Mesendoderm (in vitro differentiated cells): ENCODE data around the gene MAIP1.

Experiments used
- DNase-seq: peaks from one replicate; pipeline ENCODE4 v3.0.0; 2013
- H2AK5ac ChIP-seq: 2 replicates; pipeline ENCODE4 v1.6.1; 2013; ENCODE audit warnings: low read length, inconsistent platforms
- H2BK120ac ChIP-seq: 2 replicates; pipeline ENCODE4 v1.6.1; 2013; ENCODE audit warnings: low read depth, mild to moderate bottlenecking, low read length, moderate library complexity, mixed read lengths
- H2BK15ac ChIP-seq: replicated peaks from 2 replicates; pipeline ENCODE4 v1.6.1; 2013; ENCODE audit warnings: low read depth, mild to moderate bottlenecking, moderate library complexity
- H2BK5ac ChIP-seq: 2 replicates; pipeline ENCODE4 v1.6.1; 2013; ENCODE audit warnings: low read length, inconsistent platforms
- H3K18ac ChIP-seq: 2 replicates; pipeline ENCODE4 v1.6.1; 2013; ENCODE audit warnings: mild to moderate bottlenecking, low read length, mixed read lengths
- H3K23ac ChIP-seq: one replicate; pipeline ENCODE4 v1.6.1; 2013; ENCODE audit warnings: low read length
- H3K27ac ChIP-seq: 2 replicates; pipeline ENCODE4 v1.5.1; 2013; ENCODE audit warnings: low read depth, mild to moderate bottlenecking, inconsistent platforms, low read length, moderate library complexity
- H3K27me3 ChIP-seq: 2 replicates; pipeline ENCODE4 v1.6.1; 2013; ENCODE audit warnings: low read length, control low read depth, mild to moderate bottlenecking, inconsistent platforms; ENCODE audit not compliant: insufficient read depth, poor library complexity
- H3K36me3 ChIP-seq: 2 replicates; pipeline ENCODE4 v1.6.1; 2013; ENCODE audit warnings: low read length, inconsistent platforms; ENCODE audit not compliant: control insufficient read depth, insufficient read depth
- H3K4ac ChIP-seq: one replicate; pipeline ENCODE4 v1.6.1; 2013; ENCODE audit warnings: low read depth, mild to moderate bottlenecking, low read length, moderate library complexity
- H3K4me1 ChIP-seq: 2 replicates; pipeline ENCODE4 v1.6.1; 2013; ENCODE audit warnings: low read depth, low read length, inconsistent platforms; ENCODE audit not compliant: control insufficient read depth
- H3K4me2 ChIP-seq: 2 replicates; pipeline ENCODE4 v1.6.1; 2013; ENCODE audit warnings: low read length
- H3K4me3 ChIP-seq: 2 replicates; pipeline ENCODE4 v1.5.1; 2013; ENCODE audit warnings: mild to moderate bottlenecking, low read length
- H3K56ac ChIP-seq: one replicate; pipeline ENCODE4 v1.6.1; 2013; ENCODE audit warnings: low read length
- H3K79me1 ChIP-seq: 2 replicates; pipeline ENCODE4 v1.6.1; 2013; ENCODE audit warnings: low read length, inconsistent platforms
- H3K79me2 ChIP-seq: 2 replicates; pipeline ENCODE4 v1.6.1; 2013; ENCODE audit warnings: mild to moderate bottlenecking, low read length; ENCODE audit not compliant: control insufficient read depth, insufficient read depth
- H3K9ac ChIP-seq: 2 replicates; pipeline ENCODE4 v1.6.1; 2013; ENCODE audit warnings: low read length, inconsistent platforms
- H4K5ac ChIP-seq: one replicate; pipeline ENCODE4 v1.6.1; 2013; ENCODE audit warnings: low read length
- H4K8ac ChIP-seq: one replicate; pipeline ENCODE4 v1.6.1; 2013; ENCODE audit warnings: low read depth, mild to moderate bottlenecking, control low read depth, low read length, moderate library complexity
- WGBS: extraction: QIAGEN DNeasy Blood & Tissue Kit; methylation state at CpG from one replicate; pipeline ENCODE4 v1.1.7; 2013; ENCODE audit warnings: low lambda C conversion rate, missing lambda C conversion rate; ENCODE audit not compliant: insufficient coverage; ENCODE audit errors: extremely low coverage; 5-methylcytosine and 5-hydroxymethylcytosine counted together

MAIP1 gene

GRCh38 chr2:200005675-200006074 lies 50.3 kb downstream of the MAIP1 start:
- H3K27ac ChIP-seq: no peak overlapping the region
- no peak overlapping the region for H3K18ac ChIP-seq
- H3K4me1 ChIP-seq: peaks cover 1% of the 10 kb centered on the region
- no peak overlapping the region for H4K8ac ChIP-seq
- no peak overlapping the region for H2BK120ac ChIP-seq
- H3K79me2 ChIP-seq: no peaks in the 10 kb centered on the region
- no peak overlapping the region for H3K23ac ChIP-seq
- no peak overlapping the region for H3K4me3 ChIP-seq
- H3K4ac ChIP-seq: no peak overlapping the region
- no peak overlapping the region for H4K5ac ChIP-seq
- no peak overlapping the region for H3K9ac ChIP-seq
- no peak overlapping the region for H3K56ac ChIP-seq
- no peak overlapping the region for H2BK5ac ChIP-seq
- DNase-seq: no peak
- H2BK15ac ChIP-seq: no peak overlapping the region
- no peak overlapping the region for H3K4me2 ChIP-seq
- H3K27me3 ChIP-seq: no peaks in the 10 kb centered on the region
- H2AK5ac ChIP-seq: no peak overlapping the region
- no peaks in the 10 kb centered on the region for H3K79me1 ChIP-seq
- no peaks in the 10 kb centered on the region for H3K36me3 ChIP-seq

- Histone ChIP-seq H2BK5ac (no peak overlapping the region), H2BK15ac (no peak overlapping the region), H3K9ac (no peak overlapping the region), H3K4ac (no peak overlapping the region), H3K23ac (no peak overlapping the region), H3K4me1 (peaks cover 1% of the 10 kb centered on the region), H3K18ac (no peak overlapping the region), H4K8ac (no peak overlapping the region), H3K36me3 (no peaks in the 10 kb centered on the region), H3K56ac (no peak overlapping the region), H3K27me3 (no peaks in the 10 kb centered on the region), H2AK5ac (no peak overlapping the region), H3K4me2 (no peak overlapping the region), H2BK120ac (no peak overlapping the region), H3K27ac (no peak overlapping the region), H3K79me2 (no peaks in the 10 kb centered on the region), H4K5ac (no peak overlapping the region), H3K79me1 (no peaks in the 10 kb centered on the region), H3K4me3 (no peak overlapping the region)
- WGBS: no CpG with 5 or more reads among the region's 1 CpG
- no peak for DNase-seq
Measured at GRCh38 chr2:200007306-200007705, 51.9 kb downstream of the MAIP1 start.

GRCh38 chr2:200012401-200012800 lies 57.0 kb downstream of the MAIP1 start:
- H3K4ac ChIP-seq: no peak overlapping the region
- H3K4me2 ChIP-seq: no peak overlapping the region
- no peak overlapping the region for H3K56ac ChIP-seq
- no CpG with 5 or more reads among the region's 1 CpG for WGBS
- no peaks in the 10 kb centered on the region for H3K36me3 ChIP-seq
- no peaks in the 10 kb centered on the region for H3K27me3 ChIP-seq
- DNase-seq: no peak
- H2BK120ac ChIP-seq: no peak overlapping the region
- H3K4me1 ChIP-seq: no peaks in the 10 kb centered on the region
- H3K79me2 ChIP-seq: no peaks in the 10 kb centered on the region
- no peak overlapping the region for H3K4me3 ChIP-seq
- no peak overlapping the region for H3K18ac ChIP-seq
- no peak overlapping the region for H4K5ac ChIP-seq
- no peak overlapping the region for H3K23ac ChIP-seq
- no peak overlapping the region for H4K8ac ChIP-seq
- no peak overlapping the region for H3K27ac ChIP-seq
- no peak overlapping the region for H2BK5ac ChIP-seq
- H2BK15ac ChIP-seq: no peak overlapping the region
- H3K79me1 ChIP-seq: no peaks in the 10 kb centered on the region
- H2AK5ac ChIP-seq: no peak overlapping the region
- H3K9ac ChIP-seq: no peak overlapping the region
